ENCODE data around the gene NOP53. TPM values are rescaled to one million over a fixed set of nuclear protein-coding genes. Genes with fewer than 3 reads are reported as not detected.

Gene NOP53
- total RNA-seq, 2 experiments from 2014 or later = 212 to 296 TPM

GRCh38 chr19:47729468-47729798, 15.9 kb upstream of the NOP53 start:
- no peak for DNase-seq (ENCODE audit: low spot score)
- no peak overlapping the region for H3K4me3 ChIP-seq (ENCODE audit: low read depth, low read length, poor library complexity, severe bottlenecking)

GRCh38 chr19:47729799-47730520, 15.4 kb upstream of the NOP53 start:
- no peaks in the 10 kb centered on the region for H4K20me1 ChIP-seq (ENCODE audit: insufficient read depth, low read length)
- intact Hi-C loops (cut with micrococcal nuclease; ENCODE audit: unreplicated experiment) = no loop called here
- no peak overlapping the region for H3K27ac ChIP-seq (ENCODE audit: low read depth, low read length, poor library complexity, severe bottlenecking)
- POLR2A ChIA-PET = no interaction called here
- BruUV-seq (replicated peaks) = no TSS peak
- TF ChIP-seq CTCF (conservative IDR thresholded peaks at IDR 0.05; ENCODE audit: low read length) = no peak
- no peak for TF ChIP-seq EZH2phosphoT487 (IDR thresholded peaks at IDR 0.05; ENCODE audit: borderline replicate concordance, low read depth, low read length)
- no peak overlapping the region for H3K4me3 ChIP-seq (ENCODE audit: low read depth, low read length, poor library complexity, severe bottlenecking)
- H3K4me2 ChIP-seq (ENCODE audit: low read length) = no peak overlapping the region
- no peak overlapping the region for H2AFZ ChIP-seq (ENCODE audit: low read length)
- H3K9me3 ChIP-seq (ENCODE audit: low read length) = no peaks in the 10 kb centered on the region
- no peaks in the 10 kb centered on the region for H3K79me2 ChIP-seq (ENCODE audit: insufficient read depth, low read depth, low read length)
- H3K9me2 ChIP-seq (ENCODE audit: insufficient read depth, low read length) = no peaks in the 10 kb centered on the region
- H3K36me3 ChIP-seq (ENCODE audit: insufficient read depth, low read length) = no peaks in the 10 kb centered on the region
- no peaks in the 10 kb centered on the region for H3K4me1 ChIP-seq (ENCODE audit: insufficient read depth, low read length, poor library complexity, severe bottlenecking)
- DNase-seq (ENCODE audit: low spot score) = no peak
- CTCF ChIA-PET (ENCODE audit: unreplicated experiment) = no interaction called here

More at GRCh38 chr19:47729468-47729798, 15.9 kb upstream of the NOP53 start:
- no peaks in the 10 kb centered on the region for H3K36me3 ChIP-seq (ENCODE audit: insufficient read depth, low read length)
- H3K4me2 ChIP-seq (ENCODE audit: low read length) = no peak overlapping the region
- H2AFZ ChIP-seq (ENCODE audit: low read length) = no peak overlapping the region
- no peaks in the 10 kb centered on the region for H3K79me2 ChIP-seq (ENCODE audit: insufficient read depth, low read depth, low read length)
- TF ChIP-seq EZH2phosphoT487 (IDR thresholded peaks at IDR 0.05; ENCODE audit: borderline replicate concordance, low read depth, low read length) (no peak), CTCF (conservative IDR thresholded peaks at IDR 0.05; ENCODE audit: low read length) (no peak)
- ChIA-PET CTCF (ENCODE audit: unreplicated experiment) (no interaction called here), POLR2A (no interaction called here)
- no peaks in the 10 kb centered on the region for H4K20me1 ChIP-seq (ENCODE audit: insufficient read depth, low read length)
- intact Hi-C loops (cut with micrococcal nuclease; ENCODE audit: unreplicated experiment) = no loop called here
- no peaks in the 10 kb centered on the region for H3K9me3 ChIP-seq (ENCODE audit: low read length)
- H3K4me1 ChIP-seq (ENCODE audit: insufficient read depth, low read length, poor library complexity, severe bottlenecking) = no peaks in the 10 kb centered on the region
- H3K9me2 ChIP-seq (ENCODE audit: insufficient read depth, low read length) = no peaks in the 10 kb centered on the region
- BruUV-seq (replicated peaks) = no TSS peak
- no peak overlapping the region for H3K27ac ChIP-seq (ENCODE audit: low read depth, low read length, poor library complexity, severe bottlenecking)

GRCh38 chr19:47730521-47730889, 14.8 kb upstream of the NOP53 start:
- intact Hi-C loops (cut with micrococcal nuclease; ENCODE audit: unreplicated experiment) = no loop called here
- Histone ChIP-seq H3K4me2 (ENCODE audit: low read length) (no peak overlapping the region), H3K27ac (ENCODE audit: low read depth, low read length, poor library complexity, severe bottlenecking) (no peak overlapping the region), H2AFZ (ENCODE audit: low read length) (no peak overlapping the region), H3K9me2 (ENCODE audit: insufficient read depth, low read length) (no peaks in the 10 kb centered on the region), H3K4me1 (ENCODE audit: insufficient read depth, low read length, poor library complexity, severe bottlenecking) (no peaks in the 10 kb centered on the region), H3K36me3 (ENCODE audit: insufficient read depth, low read length) (no peaks in the 10 kb centered on the region), H4K20me1 (ENCODE audit: insufficient read depth, low read length) (no peaks in the 10 kb centered on the region), H3K79me2 (ENCODE audit: insufficient read depth, low read depth, low read length) (no peaks in the 10 kb centered on the region), H3K4me3 (ENCODE audit: low read depth, low read length, poor library complexity, severe bottlenecking) (no peak overlapping the region), H3K9me3 (ENCODE audit: low read length) (no peaks in the 10 kb centered on the region)
- no TSS peak for BruUV-seq (replicated peaks)
- TF ChIP-seq EZH2phosphoT487 (IDR thresholded peaks at IDR 0.05; ENCODE audit: borderline replicate concordance, low read depth, low read length) (no peak), CTCF (conservative IDR thresholded peaks at IDR 0.05; ENCODE audit: low read length) (no peak)
- CTCF ChIA-PET (ENCODE audit: unreplicated experiment) = no interaction called here
- DNase-seq (ENCODE audit: low spot score) = no peak
- POLR2A ChIA-PET = no interaction called here

Data from OCI-LY7 (cell line).